Measurements from ENCODE around the gene RANBP17. TPM values are rescaled to one million over a fixed set of nuclear protein-coding genes. Genes with fewer than 3 reads are reported as not detected.

RANBP17 gene
- total RNA-seq, 1 experiment from 2014 or later: 6.0 TPM

- Histone ChIP-seq H3F3A (ENCODE audit: low read length, unreplicated experiment) (no peaks in the 10 kb centered on the region), H3K9me2 (replicated peaks; ENCODE audit: low read length) (no peaks in the 10 kb centered on the region), H3K36me3 (ENCODE audit: low read depth, low read length) (no peaks in the 10 kb centered on the region), H3K79me2 (ENCODE audit: low read length) (no peaks in the 10 kb centered on the region), H3K4me3 (ENCODE audit: low read length) (no peak overlapping the region), H3K27ac (ENCODE audit: low read length) (no peak overlapping the region), H2AFZ (ENCODE audit: low read length) (no peak overlapping the region), H3K9me3 (ENCODE audit: low read length) (no peaks in the 10 kb centered on the region), H3K4me2 (ENCODE audit: low read length) (no peak overlapping the region), H3K27me3 (ENCODE audit: low read length) (no peaks in the 10 kb centered on the region), H3K4me1 (ENCODE audit: insufficient read depth, low read length) (no peaks in the 10 kb centered on the region), H3K9ac (ENCODE audit: low read length) (no peak overlapping the region), H4K20me1 (ENCODE audit: low read length) (no peaks in the 10 kb centered on the region)
- ChIA-PET CTCF (no interaction called here), POLR2A (ENCODE audit: unreplicated experiment) (no interaction called here)
- BruUV-seq (replicated peaks): no TSS peak
- TF ChIP-seq CTCF (conservative IDR thresholded peaks at IDR 0.05; ENCODE audit: low read depth, low read length) (no peak), EZH2phosphoT487 (IDR thresholded peaks at IDR 0.05; ENCODE audit: borderline replicate concordance, low read length) (no peak)
- intact Hi-C loops (cut with micrococcal nuclease): no loop called here
- no peak for DNase-seq
- ATAC-seq: no peak
Measured at GRCh38 chr5:171162165-171162564, 300.3 kb downstream of the RANBP17 start.

GRCh38 chr5:171162596-171162995 is 300.8 kb downstream of the RANBP17 start:
- peak; percentile 82; the same call in 1 of the 2 replicates for ATAC-seq
- peak; percentile 46 for DNase-seq
- BruUV-seq (replicated peaks): no TSS peak
- Histone ChIP-seq H3K27me3 (ENCODE audit: low read length) (no peaks in the 10 kb centered on the region), H3F3A (ENCODE audit: low read length, unreplicated experiment) (no peaks in the 10 kb centered on the region), H4K20me1 (ENCODE audit: low read length) (no peaks in the 10 kb centered on the region), H3K9me3 (ENCODE audit: low read length) (no peaks in the 10 kb centered on the region), H3K36me3 (ENCODE audit: low read depth, low read length) (no peaks in the 10 kb centered on the region), H3K9me2 (replicated peaks; ENCODE audit: low read length) (no peaks in the 10 kb centered on the region), H3K9ac (ENCODE audit: low read length) (no peak overlapping the region), H3K4me2 (ENCODE audit: low read length) (no peak overlapping the region), H2AFZ (ENCODE audit: low read length) (no peak overlapping the region), H3K4me1 (ENCODE audit: insufficient read depth, low read length) (no peaks in the 10 kb centered on the region), H3K79me2 (ENCODE audit: low read length) (no peaks in the 10 kb centered on the region), H3K4me3 (ENCODE audit: low read length) (no peak overlapping the region), H3K27ac (ENCODE audit: low read length) (no peak overlapping the region)
- no peak for TF ChIP-seq EZH2phosphoT487 (IDR thresholded peaks at IDR 0.05; ENCODE audit: borderline replicate concordance, low read length)
- TF ChIP-seq EZH2 (IDR thresholded peaks at IDR 0.05; ENCODE audit: low read length, unreplicated experiment): no peak
- peak; percentile 68 for TF ChIP-seq CTCF (conservative IDR thresholded peaks at IDR 0.05; ENCODE audit: low read depth, low read length)
- CTCF ChIA-PET: no interaction called here
- POLR2A ChIA-PET (ENCODE audit: unreplicated experiment): no interaction called here
- intact Hi-C loops (cut with micrococcal nuclease): no loop called here

- CTCF ChIA-PET: no interaction called here
- ATAC-seq: no peak
Measured at GRCh38 chr5:171166766-171167165, 304.9 kb downstream of the RANBP17 start.

More at GRCh38 chr5:171166766-171167165, 304.9 kb downstream of the RANBP17 start:
- H3K4me1 ChIP-seq (ENCODE audit: insufficient read depth, low read length): no peaks in the 10 kb centered on the region
- TF ChIP-seq CTCF (conservative IDR thresholded peaks at IDR 0.05; ENCODE audit: low read depth, low read length) (no peak), EZH2phosphoT487 (IDR thresholded peaks at IDR 0.05; ENCODE audit: borderline replicate concordance, low read length) (no peak), EZH2 (IDR thresholded peaks at IDR 0.05; ENCODE audit: low read length, unreplicated experiment) (no peak)
- H4K20me1 ChIP-seq (ENCODE audit: low read length): no peaks in the 10 kb centered on the region
- no peak overlapping the region for H3K27ac ChIP-seq (ENCODE audit: low read length)
- no peaks in the 10 kb centered on the region for H3K9me3 ChIP-seq (ENCODE audit: low read length)
- H3F3A ChIP-seq (ENCODE audit: low read length, unreplicated experiment): no peaks in the 10 kb centered on the region
- H2AFZ ChIP-seq (ENCODE audit: low read length): no peak overlapping the region
- no peaks in the 10 kb centered on the region for H3K27me3 ChIP-seq (ENCODE audit: low read length)
- H3K79me2 ChIP-seq (ENCODE audit: low read length): no peaks in the 10 kb centered on the region
- BruUV-seq (replicated peaks): no TSS peak
- DNase-seq: no peak
- intact Hi-C loops (cut with micrococcal nuclease): no loop called here
- POLR2A ChIA-PET (ENCODE audit: unreplicated experiment): no interaction called here
- no peaks in the 10 kb centered on the region for H3K36me3 ChIP-seq (ENCODE audit: low read depth, low read length)
- no peak overlapping the region for H3K4me2 ChIP-seq (ENCODE audit: low read length)
- H3K9ac ChIP-seq (ENCODE audit: low read length): no peak overlapping the region
- no peak overlapping the region for H3K4me3 ChIP-seq (ENCODE audit: low read length)
- no peaks in the 10 kb centered on the region for H3K9me2 ChIP-seq (replicated peaks; ENCODE audit: low read length)
